A549 (cell line): Measurements from ENCODE around the gene ZNF619.
"Not testable (repeated sequence)": the region's sequence is repeated elsewhere in the genome, so short reads cannot be mapped to it uniquely, and the experiment has no call there.

Experiments used
- CHD2 ChIP-seq: fragments of 150-350 bp; IDR thresholded peaks from 2 replicates; pipeline ENCODE4 v1.6.1; 2014; ENCODE audit warnings: low read length; ENCODE audit not compliant: partially characterized antibody
- CTCF ChIP-seq: fragments of >200 bp; sonication (Bioruptor Twin); formaldehyde crosslinking; IDR thresholded peaks from 3 replicates; pipeline ENCODE4 v1.5.1; 2016
- FOSL2 ChIP-seq, 2 experiments: fragments of 450-650 bp in 1 of 2; fragments of >200 bp in 1 of 2; sonication (Bioruptor Twin) in 1 of 2; formaldehyde crosslinking; IDR thresholded peaks; 2 replicates each; pipeline versions ENCODE4 v1.5.0 to v1.6.1; 2016 to 2020; ENCODE audit warnings: mild to moderate bottlenecking in 1 of 2, moderate library complexity in 1 of 2
- HMGXB4 ChIP-seq: fragments of 250-450 bp; sonication (Bioruptor Pico); IDR thresholded peaks from 2 replicates; pipeline ENCODE4 v1.5.0; 2021; ENCODE audit warnings: mild to moderate bottlenecking, moderate library complexity, borderline replicate concordance
- HOXA7 ChIP-seq: fragments of 250-450 bp; sonication (Bioruptor Pico); IDR thresholded peaks from 2 replicates; pipeline ENCODE4 v1.5.0; 2020; ENCODE audit warnings: mild to moderate bottlenecking, moderate library complexity
- JUN ChIP-seq, 2 experiments: fragments of >200 bp; sonication (Bioruptor Twin); formaldehyde crosslinking; IDR thresholded peaks; 2 replicates in 1 of 2; 3 replicates in 1 of 2; pipeline ENCODE4 v1.6.1; 2016 to 2017
- NFE2L2 ChIP-seq: fragments of 150-350 bp; conservative IDR thresholded peaks from 2 replicates; pipeline ENCODE4 v1.6.1; 2014; ENCODE audit warnings: low read length
- PHF8 ChIP-seq: fragments of 200-600 bp; sonication (generic); IDR thresholded peaks from 2 replicates; pipeline ENCODE4 v1.6.1; 2016; ENCODE audit warnings: low read depth, mild to moderate bottlenecking, antibody characterized with exemption, moderate library complexity, borderline replicate concordance
- POLR2A ChIP-seq: IDR thresholded peaks from 2 replicates; pipeline ENCODE4 v1.6.1; 2012; ENCODE audit warnings: mild to moderate bottlenecking, low read length
- RAD21 ChIP-seq, 2 experiments: fragments of >200 bp in 1 of 2; sonication (Bioruptor Twin) in 1 of 2; formaldehyde crosslinking in 1 of 2; IDR thresholded peaks in 1 of 2; conservative IDR thresholded peaks in 1 of 2; 2 replicates in 1 of 2; 3 replicates in 1 of 2; pipeline ENCODE4 v1.6.1; 2012 to 2018; ENCODE audit warnings: inconsistent platforms in 1 of 2
- RFX5 ChIP-seq: fragments of 450-650 bp; IDR thresholded peaks from 2 replicates; pipeline ENCODE4 v1.7.1; 2014; ENCODE audit warnings: antibody characterized with exemption, mild to moderate bottlenecking, moderate library complexity
- RNF2 ChIP-seq: fragments of 200-600 bp; sonication (generic); IDR thresholded peaks from 2 replicates; pipeline ENCODE4 v1.6.1; 2016; ENCODE audit warnings: low read depth, mild to moderate bottlenecking, antibody characterized with exemption, moderate library complexity, borderline replicate concordance
- ZSCAN20 ChIP-seq: fragments of 250-450 bp; sonication (Bioruptor Pico); IDR thresholded peaks from 2 replicates; pipeline ENCODE4 v1.8.0; 2022; ENCODE audit warnings: mild to moderate bottlenecking, moderate library complexity
- TF ChIP-seq, protein P1 (sequence below): fragments of 150-350 bp; IDR thresholded peaks from 2 replicates; pipeline ENCODE4 v1.6.1; 2014; ENCODE audit warnings: low read depth, mild to moderate bottlenecking, low read length

DNA sequence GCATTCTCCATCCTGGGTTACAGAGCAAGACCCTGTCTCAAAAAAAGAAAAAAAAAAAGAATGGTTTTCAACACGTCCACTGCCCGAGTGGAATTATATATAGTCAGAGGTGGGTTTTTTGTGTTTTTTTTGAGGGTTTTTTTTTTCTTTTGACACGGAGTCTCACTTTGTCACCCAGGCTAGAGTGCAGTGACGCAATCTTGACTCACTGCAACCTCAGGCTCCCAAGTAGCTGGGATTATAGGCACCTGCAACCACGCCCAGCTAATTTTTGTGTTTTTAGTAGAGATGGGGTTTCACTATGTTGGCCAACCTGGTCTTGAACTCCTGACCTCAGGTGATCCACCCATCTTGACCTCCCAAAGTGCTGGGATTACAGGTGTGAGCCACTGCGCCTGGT is 16.4 kb upstream of the ZNF619 start:
- TF ChIP-seq RFX5; CTCF; ZSCAN20 (CRISPR knock-in tag); JUN (IDR thresholded peaks at IDR 0.05); PHF8; POLR2A; RNF2; RAD21 (conservative IDR thresholded peaks at IDR 0.05 in 1 of 2, IDR thresholded peaks at IDR 0.05 in 1 of 2); NFE2L2; HOXA7 (CRISPR knock-in tag); CHD2; FOSL2 (IDR thresholded peaks at IDR 0.05); FOSL2 (CRISPR knock-in tag; IDR thresholded peaks at IDR 0.05); HMGXB4 (CRISPR knock-in tag): not testable (repeated sequence)
- TF ChIP-seq, protein P1, sequence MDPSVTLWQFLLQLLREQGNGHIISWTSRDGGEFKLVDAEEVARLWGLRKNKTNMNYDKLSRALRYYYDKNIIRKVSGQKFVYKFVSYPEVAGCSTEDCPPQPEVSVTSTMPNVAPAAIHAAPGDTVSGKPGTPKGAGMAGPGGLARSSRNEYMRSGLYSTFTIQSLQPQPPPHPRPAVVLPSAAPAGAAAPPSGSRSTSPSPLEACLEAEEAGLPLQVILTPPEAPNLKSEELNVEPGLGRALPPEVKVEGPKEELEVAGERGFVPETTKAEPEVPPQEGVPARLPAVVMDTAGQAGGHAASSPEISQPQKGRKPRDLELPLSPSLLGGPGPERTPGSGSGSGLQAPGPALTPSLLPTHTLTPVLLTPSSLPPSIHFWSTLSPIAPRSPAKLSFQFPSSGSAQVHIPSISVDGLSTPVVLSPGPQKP, result not testable (repeated sequence)
